ENCODE measurements around the gene ATP8B4. TPM values are rescaled to one million over a fixed set of nuclear protein-coding genes. Genes with fewer than 3 reads are reported as not detected.

The ATP8B4 gene
- polyA plus RNA-seq, 1 donor (not counting 4 experiments of a cell fraction or from before 2014, with no cell fraction given): 0.05 TPM

GRCh38 chr15:50053055-50053856 is 65.8 kb downstream of the ATP8B4 start:
- Histone ChIP-seq H2AFZ (ENCODE audit: control insufficient read depth, low read length) (no peak overlapping the region), H3K9me3 (ENCODE audit: control insufficient read depth, low read depth, low read length) (no peaks in the 10 kb centered on the region), H3K4me2 (ENCODE audit: control insufficient read depth, extremely low read depth, insufficient read depth, low read depth, low read length) (no peak overlapping the region), H4K20me1 (ENCODE audit: control insufficient read depth, extremely low read depth, insufficient read depth, low read length) (no peaks in the 10 kb centered on the region), H3K4me3 (ENCODE audit: control insufficient read depth in 2 of 3, extremely low read depth in 1 of 3, insufficient read depth in 2 of 3, low read depth in 1 of 3, low read length in 3 of 3) (no peak overlapping the region), H3K9ac (ENCODE audit: control insufficient read depth, extremely low read depth, insufficient read depth, low read length) (no peak overlapping the region), H3K9me1 (ENCODE audit: control insufficient read depth, extremely low read depth, insufficient read depth, low read length) (no peaks in the 10 kb centered on the region), H3K79me2 (ENCODE audit: control insufficient read depth, insufficient read depth, low read length) (no peaks in the 10 kb centered on the region), H3K36me3 (ENCODE audit: control insufficient read depth in 2 of 2, extremely low read depth in 1 of 2, insufficient read depth in 2 of 2, low read length in 2 of 2) (no peaks in the 10 kb centered on the region), H3K27me3 (ENCODE audit: control insufficient read depth, extremely low read depth, insufficient read depth, low read length) (peaks cover 3% of the 10 kb centered on the region), H3K27ac (ENCODE audit: control insufficient read depth, insufficient read depth, low read length) (no peak overlapping the region), H3K4me1 (ENCODE audit: control insufficient read depth, extremely low read depth, insufficient read depth, low read length) (no peaks in the 10 kb centered on the region)
- dilution Hi-C loops (cut with MboI; ENCODE audit: extremely low pct_ligation_motif_present, low sequenced_read_pairs): no loop called here
- no peak for FAIRE-seq
- no peak for TF ChIP-seq EZH2 (IDR thresholded peaks at IDR 0.05; ENCODE audit: low read length)
- TF ChIP-seq CTCF (optimal IDR thresholded peaks at IDR 0.05 in 1 of 3, IDR thresholded peaks at IDR 0.05 in 1 of 3, conservative IDR thresholded peaks at IDR 0.05 in 1 of 3; ENCODE audit: extremely low read depth in 1 of 3, insufficient read depth in 2 of 3, low read length in 3 of 3): no peak
- DNase-seq (ENCODE audit: low read depth, low spot score): no peak

GRCh38 chr15:50051811-50052419 is 67.1 kb downstream of the ATP8B4 start:
- FAIRE-seq: peak; percentile 53
- Histone ChIP-seq H3K9me1 (ENCODE audit: control insufficient read depth, extremely low read depth, insufficient read depth, low read length) (no peaks in the 10 kb centered on the region), H3K79me2 (ENCODE audit: control insufficient read depth, insufficient read depth, low read length) (no peaks in the 10 kb centered on the region), H3K27me3 (ENCODE audit: control insufficient read depth, extremely low read depth, insufficient read depth, low read length) (peaks cover 3% of the 10 kb centered on the region), H3K4me1 (ENCODE audit: control insufficient read depth, extremely low read depth, insufficient read depth, low read length) (no peaks in the 10 kb centered on the region), H3K36me3 (ENCODE audit: control insufficient read depth in 2 of 2, extremely low read depth in 1 of 2, insufficient read depth in 2 of 2, low read length in 2 of 2) (no peaks in the 10 kb centered on the region), H3K27ac (ENCODE audit: control insufficient read depth, insufficient read depth, low read length) (no peak overlapping the region), H4K20me1 (ENCODE audit: control insufficient read depth, extremely low read depth, insufficient read depth, low read length) (no peaks in the 10 kb centered on the region), H2AFZ (ENCODE audit: control insufficient read depth, low read length) (no peak overlapping the region), H3K4me2 (ENCODE audit: control insufficient read depth, extremely low read depth, insufficient read depth, low read depth, low read length) (no peak overlapping the region), H3K4me3 (ENCODE audit: control insufficient read depth in 2 of 3, extremely low read depth in 1 of 3, insufficient read depth in 2 of 3, low read depth in 1 of 3, low read length in 3 of 3) (no peak overlapping the region), H3K9me3 (ENCODE audit: control insufficient read depth, low read depth, low read length) (no peaks in the 10 kb centered on the region), H3K9ac (ENCODE audit: control insufficient read depth, extremely low read depth, insufficient read depth, low read length) (no peak overlapping the region)
- dilution Hi-C loops (cut with MboI; ENCODE audit: extremely low pct_ligation_motif_present, low sequenced_read_pairs): no loop called here
- no peak for DNase-seq (ENCODE audit: low read depth, low spot score)
- TF ChIP-seq CTCF (optimal IDR thresholded peaks at IDR 0.05 in 1 of 3, IDR thresholded peaks at IDR 0.05 in 1 of 3, conservative IDR thresholded peaks at IDR 0.05 in 1 of 3; ENCODE audit: extremely low read depth in 1 of 3, insufficient read depth in 2 of 3, low read length in 3 of 3) (peak; percentile 54 to 67 (median 62)), EZH2 (IDR thresholded peaks at IDR 0.05; ENCODE audit: low read length) (no peak)
